HL-60 (cell line): Measurements from ENCODE around the gene PARP8.

Experiments used
- DNase-seq, 2 experiments: peaks; one replicate each; pipeline ENCODE4 v3.0.0-alpha.2; 2010 to 2020; ENCODE audit warnings: low read depth in 1 of 2, low spot score in 1 of 2
- H3K27ac ChIP-seq: fragments of 250-450 bp; sonication (Bioruptor Pico); replicated peaks from 2 replicates; pipeline ENCODE4 v1.5.1; 2020; ENCODE audit warnings: mild to moderate bottlenecking, moderate library complexity
- H3K27me3 ChIP-seq: fragments of 250-450 bp; sonication (Bioruptor Pico); 2 replicates; pipeline ENCODE4 v1.5.1; 2021; ENCODE audit warnings: mild to moderate bottlenecking, moderate library complexity; ENCODE audit not compliant: insufficient read depth, poor library complexity, severe bottlenecking
- H3K4me3 ChIP-seq: replicated peaks from 2 replicates; pipeline ENCODE4 v1.5.1; 2011; ENCODE audit warnings: mild to moderate bottlenecking, control low read depth, low read length; ENCODE audit not compliant: insufficient read depth
- CTCF ChIP-seq: IDR thresholded peaks from one replicate; pipeline ENCODE4 v1.5.1; 2011; ENCODE audit warnings: low read length, control low read depth, inconsistent platforms; ENCODE audit not compliant: insufficient read depth
- GABPA ChIP-seq: IDR thresholded peaks from 2 replicates; pipeline ENCODE4 v1.6.1; 2012; ENCODE audit warnings: low read depth
- POLR2AphosphoS5 ChIP-seq: IDR thresholded peaks from 2 replicates; pipeline ENCODE4 v1.6.1; 2012; ENCODE audit warnings: low read depth
- REST ChIP-seq: IDR thresholded peaks from 2 replicates; pipeline ENCODE4 v1.6.1; 2012; ENCODE audit warnings: low read depth; ENCODE audit not compliant: insufficient replicate concordance
- SPI1 ChIP-seq: IDR thresholded peaks from 2 replicates; pipeline ENCODE4 v1.6.1; 2012; ENCODE audit warnings: low read depth, mild to moderate bottlenecking, borderline replicate concordance

Gene PARP8

GRCh38 chr5:50763846-50764245 lies 97.4 kb downstream of the PARP8 start:
- no peak for TF ChIP-seq REST
- no peak for TF ChIP-seq CTCF
- TF ChIP-seq SPI1, result no peak
- TF ChIP-seq POLR2AphosphoS5, result no peak
- TF ChIP-seq GABPA, result no peak
- H3K4me3 ChIP-seq, result no peak overlapping the region
- DNase-seq, result no peak
- H3K27ac ChIP-seq, result no peak overlapping the region
- no peaks in the 10 kb centered on the region for H3K27me3 ChIP-seq

DNA sequence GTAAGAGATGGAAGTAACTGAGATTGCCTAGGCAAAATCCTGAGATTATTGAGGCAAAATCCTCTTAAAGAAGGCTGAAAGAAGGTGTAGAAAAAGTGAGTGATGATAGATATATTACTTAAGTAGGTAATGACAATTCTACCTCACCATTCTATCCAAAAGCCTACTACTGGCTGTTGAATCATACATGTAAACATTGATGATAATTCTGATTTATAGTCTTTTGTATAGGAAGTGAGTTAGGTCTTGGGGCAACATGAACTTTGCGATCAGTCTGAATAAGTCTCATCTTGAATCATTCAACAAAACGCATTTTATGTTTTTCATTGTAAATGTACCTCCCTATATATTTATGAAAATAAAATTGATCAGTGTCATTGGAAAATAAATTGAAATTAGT lies 99.6 kb downstream of the PARP8 start:
- Histone ChIP-seq H3K27ac (no peak overlapping the region), H3K27me3 (no peaks in the 10 kb centered on the region), H3K4me3 (no peak overlapping the region)
- no peak for DNase-seq
- no peak for TF ChIP-seq POLR2AphosphoS5
- TF ChIP-seq SPI1, result no peak
- no peak for TF ChIP-seq REST
- TF ChIP-seq GABPA, result no peak
- no peak for TF ChIP-seq CTCF

- Histone ChIP-seq H3K4me3 (no peak overlapping the region), H3K27me3 (no peaks in the 10 kb centered on the region), H3K27ac (no peak overlapping the region)
- no peak for TF ChIP-seq CTCF
- TF ChIP-seq REST, result no peak
- no peak for TF ChIP-seq GABPA
- TF ChIP-seq SPI1, result no peak
- TF ChIP-seq POLR2AphosphoS5, result no peak
- no peak for DNase-seq
These were observed 100.0 kb downstream of the PARP8 start for GRCh38 chr5:50766462-50766861.
